D721Med (cell line): Measurements from ENCODE around the gene IQCK.

Source experiments
- DNase-seq: peaks from one replicate; pipeline ENCODE4 v3.0.0; 2011; ENCODE audit warnings: low spot score; ENCODE audit not compliant: insufficient read length
- FAIRE-seq: peaks from 2 replicates; lab custom pipeline; 2011; peaks lifted over from hg19 to GRCh38; lab: Jason Lieb, UNC
- TF ChIP-seq, protein P1 (sequence below): IDR thresholded peaks from 2 replicates; pipeline ENCODE4 v1.5.1; 2012; ENCODE audit warnings: mild to moderate bottlenecking, control low read depth; ENCODE audit not compliant: insufficient read depth; ENCODE audit errors: missing control alignments

Gene IQCK

GRCh38 chr16:19681637-19682036 lies 36.4 kb upstream of the IQCK start:
- no peak for DNase-seq
- FAIRE-seq: no peak
- TF ChIP-seq, protein P1, sequence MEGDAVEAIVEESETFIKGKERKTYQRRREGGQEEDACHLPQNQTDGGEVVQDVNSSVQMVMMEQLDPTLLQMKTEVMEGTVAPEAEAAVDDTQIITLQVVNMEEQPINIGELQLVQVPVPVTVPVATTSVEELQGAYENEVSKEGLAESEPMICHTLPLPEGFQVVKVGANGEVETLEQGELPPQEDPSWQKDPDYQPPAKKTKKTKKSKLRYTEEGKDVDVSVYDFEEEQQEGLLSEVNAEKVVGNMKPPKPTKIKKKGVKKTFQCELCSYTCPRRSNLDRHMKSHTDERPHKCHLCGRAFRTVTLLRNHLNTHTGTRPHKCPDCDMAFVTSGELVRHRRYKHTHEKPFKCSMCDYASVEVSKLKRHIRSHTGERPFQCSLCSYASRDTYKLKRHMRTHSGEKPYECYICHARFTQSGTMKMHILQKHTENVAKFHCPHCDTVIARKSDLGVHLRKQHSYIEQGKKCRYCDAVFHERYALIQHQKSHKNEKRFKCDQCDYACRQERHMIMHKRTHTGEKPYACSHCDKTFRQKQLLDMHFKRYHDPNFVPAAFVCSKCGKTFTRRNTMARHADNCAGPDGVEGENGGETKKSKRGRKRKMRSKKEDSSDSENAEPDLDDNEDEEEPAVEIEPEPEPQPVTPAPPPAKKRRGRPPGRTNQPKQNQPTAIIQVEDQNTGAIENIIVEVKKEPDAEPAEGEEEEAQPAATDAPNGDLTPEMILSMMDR: no peak

GRCh38 chr16:19683453-19684236 lies 34.4 kb upstream of the IQCK start:
- DNase-seq: no peak
- no peak for FAIRE-seq
- TF ChIP-seq, protein P1: no peak

GRCh38 chr16:19685176-19685575 lies 32.9 kb upstream of the IQCK start:
- DNase-seq: no peak
- TF ChIP-seq, protein P1: no peak
- no peak for FAIRE-seq

DNA sequence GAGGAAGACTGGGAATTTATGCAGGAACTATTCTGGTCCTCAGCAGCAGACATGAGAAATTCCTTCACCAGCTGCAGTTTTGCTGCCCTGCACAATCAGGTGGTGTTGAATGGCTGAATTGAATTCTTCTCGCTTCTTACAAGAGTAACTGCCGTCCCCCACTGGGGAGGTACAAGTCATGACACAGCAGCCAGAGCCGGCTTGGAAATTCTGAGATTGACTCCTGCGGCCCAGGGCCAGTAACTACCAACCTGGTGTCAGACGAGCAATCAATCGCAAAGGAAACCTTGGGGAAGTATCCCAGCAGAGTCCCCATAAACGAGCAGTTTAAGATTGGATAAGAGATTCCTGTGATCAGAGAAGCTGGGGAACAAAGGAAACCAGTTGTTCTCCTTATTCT lies 30.8 kb upstream of the IQCK start:
- no peak for DNase-seq
- TF ChIP-seq, protein P1: no peak
- no peak for FAIRE-seq

- no peak for FAIRE-seq
- TF ChIP-seq, protein P1: no peak
- DNase-seq: no peak
These were observed 29.6 kb upstream of the IQCK start for GRCh38 chr16:19688396-19689024.

- FAIRE-seq: no peak
- TF ChIP-seq, protein P1: no peak
- DNase-seq: no peak
These were observed 28.7 kb upstream of the IQCK start for GRCh38 chr16:19689342-19689741.

GRCh38 chr16:19690196-19690595 lies 27.9 kb upstream of the IQCK start:
- FAIRE-seq: no peak
- TF ChIP-seq, protein P1: no peak
- no peak for DNase-seq
